Measurements from ENCODE around the gene IL1B.
"Not testable (repeated sequence)": the region's sequence is repeated elsewhere in the genome, so short reads cannot be mapped to it uniquely, and the experiment has no call there.

IL1B gene

GRCh38 chr2:112850588-112850987 lies 14.0 kb upstream of the IL1B start:
- no peak for DNase-seq (ENCODE audit: low read depth, low spot score)

- no peak for DNase-seq (ENCODE audit: low read depth, low spot score)
Measured at GRCh38 chr2:112849956-112850355, 13.4 kb upstream of the IL1B start.

- DNase-seq (ENCODE audit: low read depth, low spot score): no peak
Measured at GRCh38 chr2:112848833-112849232, 12.3 kb upstream of the IL1B start.

- no peak for DNase-seq (ENCODE audit: low read depth, low spot score)
Measured at GRCh38 chr2:112846031-112846430, 9.5 kb upstream of the IL1B start.

- no peak for DNase-seq (ENCODE audit: low read depth, low spot score)
Measured at GRCh38 chr2:112843836-112844235, 7.3 kb upstream of the IL1B start.

- no peak for DNase-seq (ENCODE audit: low read depth, low spot score)
Measured at GRCh38 chr2:112843288-112843687, 6.7 kb upstream of the IL1B start.

GRCh38 chr2:112841295-112842044 lies 4.9 kb upstream of the IL1B start:
- no peak for DNase-seq (ENCODE audit: low read depth, low spot score)

GRCh38 chr2:112840068-112840445 lies 3.5 kb upstream of the IL1B start:
- no peak for DNase-seq (ENCODE audit: low read depth, low spot score)

- DNase-seq (ENCODE audit: low read depth, low spot score): no peak
Measured at GRCh38 chr2:112839407-112840067, 3.0 kb upstream of the IL1B start.

GRCh38 chr2:112836163-112836560 lies 417 bp downstream of the IL1B start:
- no peak for DNase-seq (ENCODE audit: low read depth, low spot score)

GRCh38 chr2:112835536-112836162 lies 930 bp downstream of the IL1B start:
- no peak for DNase-seq (ENCODE audit: low read depth, low spot score)

- DNase-seq (ENCODE audit: low read depth, low spot score): no peak
Measured at GRCh38 chr2:112835061-112835501, 1.5 kb downstream of the IL1B start.

- no peak for DNase-seq (ENCODE audit: low read depth, low spot score)
Measured at GRCh38 chr2:112834396-112835037, 2.1 kb downstream of the IL1B start.

GRCh38 chr2:112833976-112834375 lies 2.6 kb downstream of the IL1B start:
- DNase-seq (ENCODE audit: low read depth, low spot score): no peak

- not testable (repeated sequence) for DNase-seq (ENCODE audit: low read depth, low spot score)
Measured at GRCh38 chr2:112833639-112833931, 3.0 kb downstream of the IL1B start.

- DNase-seq (ENCODE audit: low read depth, low spot score): no peak
Measured at GRCh38 chr2:112832841-112833638, 3.5 kb downstream of the IL1B start.

GRCh38 chr2:112831946-112832840 lies 4.4 kb downstream of the IL1B start:
- DNase-seq (ENCODE audit: low read depth, low spot score): peak; percentile 9

GRCh38 chr2:112831513-112831845 lies 5.1 kb downstream of the IL1B start:
- DNase-seq (ENCODE audit: low read depth, low spot score): no peak

- DNase-seq (ENCODE audit: low read depth, low spot score): no peak
Measured at GRCh38 chr2:112830682-112831512, 5.7 kb downstream of the IL1B start.
